Osteocyte (in vitro differentiated cells): Measurements from ENCODE around the gene NFASC. TPM values are rescaled to one million over a fixed set of nuclear protein-coding genes. Genes with fewer than 3 reads are reported as not detected.

Experiments used
- DNase-seq: peaks from one replicate; pipeline ENCODE4 v3.0.0; 2021; ENCODE audit warnings: mixed read lengths; ENCODE audit not compliant: unreplicated experiment; ENCODE audit errors: extremely low spot score
- H3K27ac Mint-ChIP-seq: one replicate; pipeline ENCODE4 v1.8.0; 2021; ENCODE audit warnings: mild to moderate bottlenecking, mixed read lengths; ENCODE audit not compliant: unreplicated experiment
- H3K27me3 Mint-ChIP-seq: one replicate; pipeline ENCODE4 v1.8.0; 2021; ENCODE audit warnings: mixed read lengths; ENCODE audit not compliant: unreplicated experiment
- H3K36me3 Mint-ChIP-seq: one replicate; pipeline ENCODE4 v1.8.0; 2021; ENCODE audit warnings: mixed read lengths; ENCODE audit not compliant: unreplicated experiment
- H3K4me1 Mint-ChIP-seq: one replicate; pipeline ENCODE4 v1.8.0; 2021; ENCODE audit warnings: mixed read lengths; ENCODE audit not compliant: unreplicated experiment
- H3K4me3 Mint-ChIP-seq: one replicate; pipeline ENCODE4 v1.8.0; 2021; ENCODE audit warnings: mild to moderate bottlenecking, moderate library complexity, mixed read lengths; ENCODE audit not compliant: unreplicated experiment
- H3K9me3 Mint-ChIP-seq: one replicate; pipeline ENCODE4 v1.8.0; 2021; ENCODE audit warnings: mixed read lengths; ENCODE audit not compliant: unreplicated experiment
- total RNA-seq: library from RNA; stranded (reverse); gene quantifications from 2 replicates; pipeline ENCODE4 v1.2.1, GENCODE V29; 2021
- TF ChIP-seq, protein P1 (sequence below): fragments of 200-600 bp; sonication (generic); IDR thresholded peaks from 2 replicates; pipeline ENCODE4 v1.5.0; 2021; ENCODE audit warnings: antibody characterized with exemption, mild to moderate bottlenecking, moderate library complexity

NFASC gene
- total RNA-seq, 1 donor from 2014 or later, result not detected

DNA sequence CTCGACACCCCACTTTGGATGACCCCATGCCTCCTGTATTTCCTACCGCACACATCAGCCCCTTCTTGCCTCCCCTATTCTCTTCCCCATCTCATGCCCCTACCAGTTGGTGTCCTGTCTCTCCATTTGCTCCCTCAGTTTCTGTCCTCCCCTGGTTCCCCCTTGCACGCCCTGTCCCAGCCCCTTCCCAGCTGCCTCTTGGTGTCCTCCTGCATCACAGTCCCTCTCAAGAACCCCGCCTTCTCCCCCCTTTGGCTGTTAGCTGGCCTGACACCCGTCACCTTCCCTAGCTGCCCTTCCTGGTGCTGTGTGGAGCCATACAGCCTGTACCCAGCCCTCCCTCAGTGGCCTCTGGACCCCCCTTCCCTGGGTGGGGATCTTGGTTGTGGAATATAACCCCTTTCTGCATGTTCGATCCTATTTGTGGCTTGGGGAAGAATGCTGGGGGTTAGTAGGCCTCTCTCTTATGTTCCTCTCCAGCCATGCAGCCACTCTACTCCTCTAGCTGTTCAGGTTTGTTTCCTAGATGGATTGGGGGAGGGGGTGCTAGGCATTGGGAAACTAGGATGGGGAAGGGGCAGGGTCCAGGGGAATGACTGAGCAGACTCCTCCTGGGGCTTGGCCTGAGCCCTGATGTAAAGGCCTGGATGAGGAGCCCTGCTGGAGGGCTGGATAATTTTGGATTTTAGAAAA lies 41.4 kb upstream of the NFASC start:
- Mint-ChIP-seq H3K4me3 (no peak overlapping the region), H3K4me1 (peaks cover 2% of the 10 kb centered on the region), H3K27ac (no peak overlapping the region), H3K36me3 (no peaks in the 10 kb centered on the region), H3K27me3 (peaks cover 40% of the 10 kb centered on the region), H3K9me3 (no peaks in the 10 kb centered on the region)
- no peak for DNase-seq
- TF ChIP-seq, protein P1, sequence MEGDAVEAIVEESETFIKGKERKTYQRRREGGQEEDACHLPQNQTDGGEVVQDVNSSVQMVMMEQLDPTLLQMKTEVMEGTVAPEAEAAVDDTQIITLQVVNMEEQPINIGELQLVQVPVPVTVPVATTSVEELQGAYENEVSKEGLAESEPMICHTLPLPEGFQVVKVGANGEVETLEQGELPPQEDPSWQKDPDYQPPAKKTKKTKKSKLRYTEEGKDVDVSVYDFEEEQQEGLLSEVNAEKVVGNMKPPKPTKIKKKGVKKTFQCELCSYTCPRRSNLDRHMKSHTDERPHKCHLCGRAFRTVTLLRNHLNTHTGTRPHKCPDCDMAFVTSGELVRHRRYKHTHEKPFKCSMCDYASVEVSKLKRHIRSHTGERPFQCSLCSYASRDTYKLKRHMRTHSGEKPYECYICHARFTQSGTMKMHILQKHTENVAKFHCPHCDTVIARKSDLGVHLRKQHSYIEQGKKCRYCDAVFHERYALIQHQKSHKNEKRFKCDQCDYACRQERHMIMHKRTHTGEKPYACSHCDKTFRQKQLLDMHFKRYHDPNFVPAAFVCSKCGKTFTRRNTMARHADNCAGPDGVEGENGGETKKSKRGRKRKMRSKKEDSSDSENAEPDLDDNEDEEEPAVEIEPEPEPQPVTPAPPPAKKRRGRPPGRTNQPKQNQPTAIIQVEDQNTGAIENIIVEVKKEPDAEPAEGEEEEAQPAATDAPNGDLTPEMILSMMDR, result no peak

DNA sequence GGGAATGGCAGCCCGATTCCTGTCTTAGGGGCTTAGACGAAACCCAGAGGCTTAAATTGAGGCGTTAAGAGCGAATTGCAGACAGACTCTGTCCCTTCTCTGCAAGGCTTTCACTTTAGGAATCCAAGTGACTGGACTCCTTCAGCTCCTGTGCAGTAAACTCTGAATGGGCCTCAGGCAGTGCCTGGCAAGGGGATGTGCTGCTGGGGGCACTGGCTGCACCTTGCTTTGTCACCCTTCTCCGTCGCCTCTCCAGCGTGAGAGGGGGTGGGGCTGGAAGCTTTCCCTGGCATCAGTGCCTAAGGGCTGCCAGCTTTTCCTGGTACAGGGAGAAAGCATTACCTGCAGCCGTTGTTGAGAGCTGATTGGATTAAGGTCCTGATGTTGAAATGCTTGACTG lies 39.9 kb upstream of the NFASC start:
- DNase-seq, result no peak
- TF ChIP-seq, protein P1, result no peak
- Mint-ChIP-seq H3K27me3 (peaks cover 41% of the 10 kb centered on the region), H3K36me3 (no peaks in the 10 kb centered on the region), H3K27ac (no peak overlapping the region), H3K4me1 (peaks cover 2% of the 10 kb centered on the region), H3K9me3 (no peaks in the 10 kb centered on the region), H3K4me3 (no peak overlapping the region)

DNA sequence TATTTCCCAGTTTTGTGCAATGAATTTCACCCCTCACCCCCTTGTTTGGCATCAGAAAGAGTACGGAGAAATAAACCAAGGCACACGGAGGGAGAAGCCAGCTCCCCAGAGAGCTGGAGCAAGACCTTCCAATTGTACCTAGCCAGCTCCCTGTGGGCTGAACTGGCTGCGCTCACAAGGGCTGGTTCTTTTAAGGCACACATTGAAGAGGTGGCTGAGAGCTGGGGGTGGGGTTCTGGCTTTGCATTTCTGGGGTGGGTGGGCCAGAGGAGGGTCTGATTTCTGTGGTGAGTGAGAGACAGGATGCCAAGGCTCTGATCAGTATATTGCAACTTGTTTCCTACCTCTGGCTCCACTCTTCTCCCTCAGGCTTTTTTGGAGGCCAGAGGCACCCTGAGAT lies 39.5 kb upstream of the NFASC start:
- H3K4me3 Mint-ChIP-seq, result no peak overlapping the region
- no peak for DNase-seq
- H3K4me1 Mint-ChIP-seq, result peaks cover 2% of the 10 kb centered on the region
- no peaks in the 10 kb centered on the region for H3K9me3 Mint-ChIP-seq
- H3K27ac Mint-ChIP-seq, result no peak overlapping the region
- TF ChIP-seq, protein P1, result no peak
- H3K36me3 Mint-ChIP-seq, result no peaks in the 10 kb centered on the region
- peaks cover 40% of the 10 kb centered on the region for H3K27me3 Mint-ChIP-seq

DNA sequence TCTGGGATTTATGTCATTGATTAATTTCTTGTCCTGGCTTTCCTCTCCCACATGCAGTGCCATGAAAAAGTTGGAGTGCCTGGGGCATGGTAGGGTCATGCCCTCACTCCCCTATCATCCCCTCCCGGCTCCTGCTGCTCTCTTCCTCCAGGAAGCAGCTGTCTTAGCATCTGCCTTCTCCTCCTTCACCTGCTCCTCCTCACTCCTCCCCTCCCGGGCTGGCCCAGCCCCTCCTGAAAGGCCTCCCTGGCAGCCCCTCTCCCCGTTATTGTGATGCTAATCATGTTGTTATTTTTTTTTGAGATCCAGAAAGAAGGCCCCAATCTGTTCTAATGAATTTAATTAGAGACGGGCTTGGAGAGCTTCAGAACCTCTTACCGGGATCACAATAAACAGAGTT lies 36.3 kb upstream of the NFASC start:
- H3K4me1 Mint-ChIP-seq, result no peaks in the 10 kb centered on the region
- DNase-seq, result no peak
- peaks cover 20% of the 10 kb centered on the region for H3K27me3 Mint-ChIP-seq
- no peak overlapping the region for H3K4me3 Mint-ChIP-seq
- no peaks in the 10 kb centered on the region for H3K36me3 Mint-ChIP-seq
- TF ChIP-seq, protein P1, result no peak
- H3K9me3 Mint-ChIP-seq, result no peaks in the 10 kb centered on the region
- no peak overlapping the region for H3K27ac Mint-ChIP-seq

DNA sequence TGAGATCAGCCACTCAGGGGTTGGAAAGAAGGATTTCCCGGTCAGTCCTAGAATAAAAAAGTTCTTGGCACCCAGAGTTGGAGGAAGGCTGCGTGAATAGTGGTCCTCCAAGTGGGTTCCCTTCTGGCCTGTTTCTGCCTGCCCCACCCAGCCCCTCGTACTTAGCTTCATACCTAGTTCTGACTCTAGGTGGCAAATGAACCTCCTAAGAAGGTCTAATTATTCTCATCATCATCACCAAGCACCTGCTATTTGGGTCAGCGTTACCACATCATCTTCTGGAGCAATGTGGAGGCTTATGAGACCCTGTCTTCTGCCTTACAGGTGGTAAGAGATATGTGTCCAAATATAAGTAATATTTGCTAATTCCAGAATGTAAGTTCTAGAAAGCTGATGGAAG lies 35.9 kb upstream of the NFASC start:
- Mint-ChIP-seq H3K4me1 (no peaks in the 10 kb centered on the region), H3K27ac (no peak overlapping the region), H3K36me3 (no peaks in the 10 kb centered on the region), H3K4me3 (no peak overlapping the region), H3K9me3 (no peaks in the 10 kb centered on the region), H3K27me3 (peaks cover 15% of the 10 kb centered on the region)
- DNase-seq, result no peak
- TF ChIP-seq, protein P1, result no peak
